Heart left ventricle (tissue), 16 donors: ENCODE measurements around the gene DYNC1H1. TPM values are rescaled to one million over a fixed set of nuclear protein-coding genes. Genes with fewer than 3 reads are reported as not detected.
"Not testable (repeated sequence)": the region's sequence is repeated elsewhere in the genome, so short reads cannot be mapped to it uniquely, and the experiment has no call there.

Source experiments
- ATAC-seq, 4 donors: fragments of 200-7000 bp; cut with Tn5 transposase; one replicate each; pipeline ENCODE4 v1.9.1; 2020 to 2022; ENCODE audit warnings: moderate library complexity in 4 of 4, mild to moderate bottlenecking in 3 of 4, moderate number of reproducible peaks in 1 of 4
- DNase-seq, 5 donors: peaks; one replicate each; pipeline ENCODE4 v3.0.0-alpha.2; 2020
- H3K27ac ChIP-seq, 12 donors: fragments of 200-600 bp; sonication (generic) in 4 of 12; one replicate each; pipeline versions ENCODE4 v1.5.0 to v1.8.0; 2016 to 2022; ENCODE audit warnings: mild to moderate bottlenecking in 2 of 12
- H3K27me3 ChIP-seq, 9 donors: fragments of 200-600 bp; sonication (generic) in 2 of 9; one replicate each; pipeline versions ENCODE4 v1.5.1 to v1.8.0; 2016 to 2022; ENCODE audit warnings: mild to moderate bottlenecking in 3 of 9
- H3K36me3 ChIP-seq, 9 donors: fragments of 200-600 bp; sonication (generic) in 2 of 9; one replicate each; pipeline versions ENCODE4 v1.5.0 to v1.8.0; 2018 to 2022; ENCODE audit warnings: mild to moderate bottlenecking in 2 of 9
- H3K4me1 ChIP-seq, 12 donors: fragments of 200-600 bp; sonication (generic) in 4 of 12; one replicate each; pipeline versions ENCODE4 v1.5.0 to v1.8.0; 2016 to 2022; ENCODE audit warnings: mild to moderate bottlenecking in 3 of 12
- H3K4me3 ChIP-seq, 12 donors: fragments of 200-600 bp; sonication (generic) in 4 of 12; one replicate each; pipeline versions ENCODE4 v1.5.0 to v1.8.0; 2017 to 2022; ENCODE audit warnings: mild to moderate bottlenecking in 9 of 12, moderate library complexity in 4 of 12
- H3K9me3 ChIP-seq, 12 donors: fragments of 200-600 bp; sonication (generic) in 4 of 12; one replicate each; pipeline versions ENCODE4 v1.5.0 to v1.8.0; 2016 to 2022; ENCODE audit warnings: mild to moderate bottlenecking in 1 of 12
- CTCF ChIP-seq, 12 donors: fragments of 200-600 bp; sonication (generic) in 4 of 12; IDR thresholded peaks; one replicate each; pipeline versions ENCODE4 v1.5.0 to v1.8.0; 2018 to 2022; ENCODE audit warnings: antibody characterized with exemption in 12 of 12, mild to moderate bottlenecking in 5 of 12
- POLR2A ChIP-seq, 2 donors: fragments of 450-650 bp; IDR thresholded peaks; one replicate each; pipeline ENCODE4 v1.6.1; 2017; ENCODE audit warnings: antibody characterized with exemption in 2 of 2, mild to moderate bottlenecking in 2 of 2, moderate library complexity in 2 of 2
- WGBS, 4 donors: extraction: QIAGEN DNeasy Blood & Tissue Kit in 2 of 4; methylation state at CpG; one replicate each; pipeline versions ENCODE4 v1.1.5 to v1.1.7; 2013 to 2018; 5-methylcytosine and 5-hydroxymethylcytosine counted together
- intact Hi-C, 10 donors: fragments of 100-400 bp; cut with DNase I; formaldehyde crosslinking; loops; one replicate each; pipeline versions ENCODE4 v1.11.1 to v1.14.2; 2022
- polyA plus RNA-seq, 2 donors: library from polyadenylated mRNA; stranded (reverse); fragments of 200-250 nt; gene quantifications; one replicate each; pipeline ENCODE4 v1.2.3, GENCODE V29; 2013
- total RNA-seq, 9 donors: library from RNA; depleted of rRNA in 2 of 9; stranded (reverse); fragments of >200 nt in 2 of 9; fragmentation: NEBNext Ultra II Directional in 3 of 9; extraction: Animal tissue kit (Norgen Biotek cat#: 25700) in 3 of 9; gene quantifications; one replicate each; pipeline versions ENCODE4 v1.1.0 to v1.2.4, GENCODE V29; 2016 to 2023
- donor health status: ischemic (EF 13 %, LVEDD 7.1; RV severe dilation, severe dysfunction).
- donor health status: healthy with polysubstance abuse.
- donor health status: DM: no; HTN: yes; CAD: no.
- donor health status: DM: no; HTN: no; CAD: no.
- donor health status: ischemic (EF 25% LVEDD 6.9; RV normal size, moderate dysfunction).
- donor health status: ischemic (EF 25% LVEDD 5.7; RV mildly dilated, moderate dysfunction).
- donor health status: healthy.
- donor health status: DM: yes; HTN: yes; CAD: no.
- donor health status: ischemic (EF 35%, LVEDD 5.7; RV mildly dilated, moderate dysfunction).
- donor health status: nonischemic (EF 11% LVEDD 7.7; RV severe dilation, severe dysfunction).
- donor health status: DM: yes; HTN: yes; CAD: no.
- donor health status: PGD.
- donor health status: ischemic (EF 29% LVEDD 5.4; RV normal size, mild dysfunction).
- donor health status: nonischemic (EF 23%, LVEDD 6.1; RV moderate dilation, normal function).

DYNC1H1 gene
- total and polyA plus RNA-seq, 11 donors, result 164 to 942 (median 553) TPM

GRCh38 chr14:102058146-102058545 is 93.8 kb downstream of the DYNC1H1 start:
- H3K9me3 ChIP-seq, result no peaks in the 10 kb centered on the region
- H3K4me3 ChIP-seq, result no peak overlapping the region
- H3K27me3 ChIP-seq, result no peaks in the 10 kb centered on the region
- intact Hi-C loops, result no loop called here
- no peak overlapping the region for H3K27ac ChIP-seq
- TF ChIP-seq POLR2A (IDR thresholded peaks at IDR 0.05), result no peak
- ATAC-seq (no peak), DNase-seq (no peak)
- H3K36me3 ChIP-seq, result peaks cover 0 to 11% (median 4%) of the 10 kb centered on the region in 9 donors
- H3K4me1 ChIP-seq, result peaks cover 0 to 8% (median 2%) of the 10 kb centered on the region in 12 donors
- WGBS, 4 donors, result 73 to 78% (median 77%) methylated on average over 7 of the region's 7 CpGs

- no peaks in the 10 kb centered on the region for H3K27me3 ChIP-seq
- no peak overlapping the region for H3K4me3 ChIP-seq
- WGBS, 4 donors, result 66 to 75% (median 71%) methylated on average over 5 of the region's 5 CpGs
- TF ChIP-seq CTCF (IDR thresholded peaks at IDR 0.05) (no peak), POLR2A (IDR thresholded peaks at IDR 0.05) (no peak)
- DNase-seq (no peak), ATAC-seq (no peak)
- H3K36me3 ChIP-seq, result peaks cover 0 to 9% (median 2%) of the 10 kb centered on the region in 9 donors
- H3K9me3 ChIP-seq, result no peaks in the 10 kb centered on the region
- intact Hi-C loops, result no loop called here
- peaks cover 0 to 11% (median 5%) of the 10 kb centered on the region in 12 donors for H3K4me1 ChIP-seq
- H3K27ac ChIP-seq, result no peak overlapping the region
These were observed 94.6 kb downstream of the DYNC1H1 start for GRCh38 chr14:102058961-102059360.

- no peaks in the 10 kb centered on the region for H3K27me3 ChIP-seq
- WGBS, 4 donors, result 18 to 21% (median 20%) methylated on average over 20 to 26 of the region's 26 CpGs
- peak; percentile 29 to 64 (median 54) for TF ChIP-seq CTCF (IDR thresholded peaks at IDR 0.05)
- TF ChIP-seq POLR2A (IDR thresholded peaks at IDR 0.05), result no peak
- ATAC-seq (peak; percentile 57 to 98 (median 96)), DNase-seq (peak; percentile 83 to 92 (median 86))
- no peaks in the 10 kb centered on the region for H3K36me3 ChIP-seq
- peaks cover 0 to 2% (median 0%) of the 10 kb centered on the region in 12 donors for H3K9me3 ChIP-seq
- no peak overlapping the region for H3K27ac ChIP-seq
- H3K4me3 ChIP-seq, result peak overlapping the region in 1 of 12 donors; percentile 7
- H3K4me1 ChIP-seq, result peaks cover 0 to 11% (median 5%) of the 10 kb centered on the region in 12 donors
- intact Hi-C loops, result loop anchor here in 8 of 10 donors (1.0 to 10.0 kb wide), 5 partner anchors 33 to 252 kb away; partner anchors contain the start of gene ZNF839 (in 1 of the 8)
These were observed 98.9 kb downstream of the DYNC1H1 start for GRCh38 chr14:102063109-102063807.

- Histone ChIP-seq H3K27me3 (no peaks in the 10 kb centered on the region), H3K4me3 (no peak overlapping the region), H3K4me1 (peaks cover 0 to 11% (median 5%) of the 10 kb centered on the region in 12 donors), H3K27ac (no peak overlapping the region), H3K9me3 (peaks cover 0 to 6% (median 0%) of the 10 kb centered on the region in 12 donors), H3K36me3 (no peaks in the 10 kb centered on the region)
- DNase-seq (no peak), ATAC-seq (no peak)
- intact Hi-C loops, result loop anchor here (1.0 to 10.0 kb wide), 5 partner anchors 32 to 251 kb away; partner anchors contain the start of gene ZNF839 (in 1 of the 10)
- TF ChIP-seq CTCF (IDR thresholded peaks at IDR 0.05), result no peak
- no peak for TF ChIP-seq POLR2A (IDR thresholded peaks at IDR 0.05)
- 76 to 82% (median 77%) methylated on average over 14 of the region's 14 CpGs for WGBS, 4 donors
These were observed 99.5 kb downstream of the DYNC1H1 start for GRCh38 chr14:102063808-102064429.

- H3K9me3 ChIP-seq, ATAC-seq, H3K27me3 ChIP-seq, DNase-seq, H3K4me3 ChIP-seq, H3K27ac ChIP-seq, H3K36me3 ChIP-seq: not testable (repeated sequence)
- 90 to 93% (median 91%) methylated on average over 8 of the region's 8 CpGs for WGBS, 4 donors
- peaks cover 0 to 11% (median 5%) of the 10 kb centered on the region in 12 donors for H3K4me1 ChIP-seq
- intact Hi-C loops, result loop anchor here in 9 of 10 donors (1.0 to 10.0 kb wide), 5 partner anchors 32 to 250 kb away; partner anchors contain the start of gene ZNF839 (in 1 of the 9)
These were observed 100.2 kb downstream of the DYNC1H1 start for GRCh38 chr14:102064590-102064989.
